IMR-90 (cell line): Measurements from ENCODE around the gene RASGRP1. TPM values are rescaled to one million over a fixed set of nuclear protein-coding genes. Genes with fewer than 3 reads are reported as not detected.

Experiments
- ATAC-seq: fragments of 200-7000 bp; cut with Tn5 transposase; 2 replicates; pipeline ENCODE4 v1.9.1; 2020; ENCODE audit warnings: low read depth, mild to moderate bottlenecking, moderate library complexity
- BruUV-seq: library from RNA; stranded (reverse); fragments of 400-500 nt; replicated peaks from 2 replicates; lab custom pipeline; 2021; lab: Mats Ljungman, UMichigan
- CTCF ChIA-PET: fragments of 300-600 bp; formaldehyde crosslinking; extraction: SDS; loops from one replicate; lab custom pipeline; 2021; ENCODE audit warnings: antibody characterized with exemption; lab: Yijun Ruan, JAX
- POLR2A ChIA-PET: fragments of 300-600 bp; sonication (Branson Sonifier 250); formaldehyde crosslinking; loops from one replicate; lab custom pipeline; 2022; ENCODE audit warnings: antibody characterized with exemption; ENCODE audit not compliant: unreplicated experiment; lab: Charles Lee
- DNase-seq: peaks from one replicate; pipeline ENCODE4 v3.0.0; 2013
- H2AFZ ChIP-seq: replicated peaks from 2 replicates; pipeline ENCODE3; 2013; ENCODE audit warnings: low read length, mild to moderate bottlenecking; ENCODE audit not compliant: poor library complexity
- H2AK5ac ChIP-seq: 2 replicates; pipeline ENCODE4 v1.6.1; 2013; ENCODE audit warnings: low read depth, low read length, inconsistent platforms
- H2AK9ac ChIP-seq: replicated peaks from 2 replicates; pipeline ENCODE3; 2013; ENCODE audit warnings: mild to moderate bottlenecking, low read depth, low read length, moderate library complexity; ENCODE audit not compliant: poor library complexity
- H2BK120ac ChIP-seq: 2 replicates; pipeline ENCODE4 v1.6.1; 2013; ENCODE audit warnings: low read depth, low read length, inconsistent platforms
- H2BK15ac ChIP-seq: 3 replicates; pipeline ENCODE4 v1.6.1; 2013; ENCODE audit warnings: low read depth, low read length, inconsistent platforms
- H2BK20ac ChIP-seq: 2 replicates; pipeline ENCODE4 v1.6.1; 2013; ENCODE audit warnings: low read depth, mild to moderate bottlenecking, inconsistent platforms, low read length, moderate library complexity
- H2BK5ac ChIP-seq: 2 replicates; pipeline ENCODE4 v1.6.1; 2013; ENCODE audit warnings: mild to moderate bottlenecking, low read depth, low read length, inconsistent platforms; ENCODE audit not compliant: poor library complexity, severe bottlenecking
- H3K14ac ChIP-seq: replicated peaks from 2 replicates; pipeline ENCODE4 v1.6.1; 2013; ENCODE audit warnings: low read depth, low read length, inconsistent platforms
- H3K18ac ChIP-seq: 2 replicates; pipeline ENCODE4 v1.6.1; 2013; ENCODE audit warnings: low read depth, low read length, control low read depth
- H3K23ac ChIP-seq: 2 replicates; pipeline ENCODE4 v1.6.1; 2013; ENCODE audit warnings: low read depth, low read length, inconsistent platforms
- H3K27ac ChIP-seq: 2 replicates; pipeline ENCODE4 v1.5.1; 2013; ENCODE audit warnings: mild to moderate bottlenecking, control low read depth, low read length; ENCODE audit not compliant: insufficient read depth
- H3K27me3 ChIP-seq: 2 replicates; pipeline ENCODE4 v1.6.1; 2013; ENCODE audit warnings: low read length; ENCODE audit not compliant: control insufficient read depth, insufficient read depth
- H3K36me3 ChIP-seq: 2 replicates; pipeline ENCODE4 v1.6.1; 2013; ENCODE audit warnings: low read length, mixed read lengths; ENCODE audit not compliant: control insufficient read depth, insufficient read depth
- H3K4ac ChIP-seq: 2 replicates; pipeline ENCODE4 v1.6.1; 2013; ENCODE audit warnings: low read depth, low read length, inconsistent platforms
- H3K4me1 ChIP-seq: 2 replicates; pipeline ENCODE4 v1.6.1; 2013; ENCODE audit warnings: low read length, mixed read lengths; ENCODE audit not compliant: control insufficient read depth, insufficient read depth
- H3K4me2 ChIP-seq: 2 replicates; pipeline ENCODE4 v1.6.1; 2013; ENCODE audit warnings: low read depth, mild to moderate bottlenecking, control low read depth, low read length, moderate library complexity
- H3K4me3 ChIP-seq: 2 replicates; pipeline ENCODE4 v1.5.1; 2013; ENCODE audit warnings: low read depth, mild to moderate bottlenecking, control low read depth, low read length, moderate library complexity; ENCODE audit not compliant: insufficient read depth
- H3K56ac ChIP-seq: 2 replicates; pipeline ENCODE4 v1.6.1; 2013; ENCODE audit warnings: low read length, inconsistent platforms; ENCODE audit not compliant: insufficient read depth; ENCODE audit errors: extremely low read depth
- H3K79me1 ChIP-seq, 2 experiments: 2 replicates each; pipeline ENCODE4 v1.6.1; 2013; ENCODE audit warnings: low read length in 2 of 2, inconsistent platforms in 1 of 2, low read depth in 1 of 2
- H3K9ac ChIP-seq: 2 replicates; pipeline ENCODE4 v1.6.1; 2013; ENCODE audit warnings: low read depth, low read length, control low read depth
- H3K9me1 ChIP-seq: 2 replicates; pipeline ENCODE4 v1.6.1; 2013; ENCODE audit warnings: low read length, inconsistent platforms; ENCODE audit not compliant: insufficient read depth
- H3K9me3 ChIP-seq: 2 replicates; pipeline ENCODE4 v1.6.1; 2013; ENCODE audit warnings: low read length; ENCODE audit not compliant: control insufficient read depth, insufficient read depth
- H4K20me1 ChIP-seq: 2 replicates; pipeline ENCODE4 v1.6.1; 2013; ENCODE audit warnings: low read length, inconsistent platforms; ENCODE audit not compliant: insufficient read depth
- H4K5ac ChIP-seq: 2 replicates; pipeline ENCODE4 v1.6.1; 2013; ENCODE audit warnings: mild to moderate bottlenecking, low read depth, low read length, control low read depth
- H4K8ac ChIP-seq, 2 experiments: 2 replicates each; pipeline ENCODE4 v1.6.1; 2013; ENCODE audit warnings: low read depth in 2 of 2, low read length in 2 of 2, control low read depth in 1 of 2, inconsistent platforms in 1 of 2
- H4K91ac ChIP-seq: 2 replicates; pipeline ENCODE4 v1.6.1; 2013; ENCODE audit warnings: low read depth, low read length, inconsistent platforms; ENCODE audit not compliant: insufficient read depth
- BHLHE40 ChIP-seq: fragments of 150-350 bp; IDR thresholded peaks from 2 replicates; pipeline ENCODE4 v1.6.1; 2016; ENCODE audit warnings: mild to moderate bottlenecking, low read depth, low read length
- CTCF ChIP-seq: conservative IDR thresholded peaks from 2 replicates; pipeline ENCODE4 v1.5.1; 2012; ENCODE audit warnings: mild to moderate bottlenecking, low read depth, low read length, improper control_type of control experiment
- FOS ChIP-seq: fragments of 150-350 bp; IDR thresholded peaks from 2 replicates; pipeline ENCODE4 v1.6.1; 2016; ENCODE audit warnings: low read depth, low read length
- NFE2L2 ChIP-seq: fragments of 150-350 bp; IDR thresholded peaks from 2 replicates; pipeline ENCODE4 v1.6.1; 2016; ENCODE audit warnings: low read depth, mild to moderate bottlenecking, low read length
- POLR2A ChIP-seq: IDR thresholded peaks from 2 replicates; pipeline ENCODE4 v1.6.1; 2012; ENCODE audit warnings: mild to moderate bottlenecking, low read depth, low read length
- RCOR1 ChIP-seq: IDR thresholded peaks from 2 replicates; pipeline ENCODE4 v1.6.1; 2012; ENCODE audit warnings: mild to moderate bottlenecking, low read length, improper control_type of control experiment; ENCODE audit not compliant: insufficient replicate concordance
- USF2 ChIP-seq: fragments of 150-350 bp; IDR thresholded peaks from 2 replicates; pipeline ENCODE4 v1.6.1; 2017; ENCODE audit warnings: mild to moderate bottlenecking, antibody characterized with exemption, low read length, low read depth
- WGBS, 2 experiments: methylation state at CpG; one replicate each; pipeline versions ENCODE4 v1.1.5 to v1.1.7; 2013; ENCODE audit warnings: missing lambda C conversion rate in 2 of 2; ENCODE audit not compliant: insufficient read length in 1 of 2; ENCODE audit errors: extremely low coverage in 2 of 2; 5-methylcytosine and 5-hydroxymethylcytosine counted together
- dilution Hi-C: fragments of 300-500 bp; cut with HindIII; formaldehyde crosslinking; loops from one replicate; pipeline ENCODE4 v1.14.3; 2018; ENCODE audit warnings: low sequenced_read_pairs; ENCODE audit not compliant: unreplicated experiment
- in situ Hi-C: fragments of 300-500 bp; cut with MboI; formaldehyde crosslinking; loops from 3 replicates; pipeline ENCODE4 v1.14.3; 2019; ENCODE audit warnings: low sequenced_read_pairs, inconsistent platforms, mixed read lengths
- intact Hi-C: fragments of 100-400 bp; cut with micrococcal nuclease; formaldehyde crosslinking; loops from 2 replicates; pipeline ENCODE4 v1.10.0; 2022
- polyA plus RNA-seq, 3 experiments: library from polyadenylated mRNA; depleted of rRNA; stranded (reverse); fragments of >200 nt; gene quantifications; 2 replicates each; pipeline ENCODE4 v1.2.3, GENCODE V29; 2012; ENCODE audit warnings: low replicate concordance in 1 of 3
- total RNA-seq: library from RNA; depleted of rRNA; stranded (reverse); fragments of >200 nt; gene quantifications from 2 replicates; pipeline ENCODE4 v1.2.3, GENCODE V29; 2012

RASGRP1 gene
- total and polyA plus RNA-seq, 2 of the 4 experiments (the other 2 are of a cell fraction): 1.4 to 3.2 TPM

GRCh38 chr15:38479756-38480155, 84.9 kb downstream of the RASGRP1 start:
- in situ Hi-C loops: no loop called here
- intact Hi-C loops: loop anchor here (5.0 kb wide), 1 partner anchor 68 kb away; no protein-coding TSS in a partner anchor
- Histone ChIP-seq H3K4me2 (no peak overlapping the region), H3K56ac (no peak overlapping the region), H2BK120ac (no peak overlapping the region), H3K23ac (no peak overlapping the region; the same call in 1 of the 2 replicates), H2BK5ac (peak overlapping the region; percentile 68), H2BK20ac (no peak overlapping the region), H3K36me3 (peaks cover 11% of the 10 kb centered on the region), H3K27me3 (no peaks in the 10 kb centered on the region), H3K9me1 (peaks cover 7% of the 10 kb centered on the region), H3K14ac (no peak overlapping the region), H4K91ac (no peak overlapping the region), H2AFZ (no peak overlapping the region), H3K4ac (no peak overlapping the region), H2AK5ac (no peak overlapping the region), H3K9me3 (no peaks in the 10 kb centered on the region), H3K79me1 (peaks cover 7 to 12% of the 10 kb centered on the region in 2 experiments), H3K4me3 (no peak overlapping the region), H4K20me1 (no peaks in the 10 kb centered on the region), H3K27ac (no peak overlapping the region), H3K9ac (no peak overlapping the region), H2BK15ac (no peak overlapping the region), H3K4me1 (peaks cover 4% of the 10 kb centered on the region; the same call in 1 of the 2 replicates), H4K8ac (no peak overlapping the region), H2AK9ac (no peak overlapping the region), H4K5ac (no peak overlapping the region), H3K18ac (no peak overlapping the region)
- no peak for ATAC-seq
- DNase-seq: no peak
- dilution Hi-C loops: no loop called here
- ChIA-PET CTCF (interaction anchor here (0.6 kb wide), 1 partner anchor 386 kb away, joined by 3 read pairs; no protein-coding TSS in a partner anchor), POLR2A (no interaction called here)
- TF ChIP-seq FOS (no peak), NFE2L2 (no peak), BHLHE40 (no peak), POLR2A (no peak), RCOR1 (no peak), USF2 (no peak), CTCF (no peak)
- WGBS, 2 experiments: no CpG with 5 or more reads among the region's 1 CpG
- no TSS peak for BruUV-seq
